Measurements from ENCODE around the gene ACSS2. TPM values are rescaled to one million over a fixed set of nuclear protein-coding genes. Genes with fewer than 3 reads are reported as not detected.

Gene ACSS2
- total RNA-seq, 2 experiments from 2014 or later = 14.2 to 14.3 TPM

DNA sequence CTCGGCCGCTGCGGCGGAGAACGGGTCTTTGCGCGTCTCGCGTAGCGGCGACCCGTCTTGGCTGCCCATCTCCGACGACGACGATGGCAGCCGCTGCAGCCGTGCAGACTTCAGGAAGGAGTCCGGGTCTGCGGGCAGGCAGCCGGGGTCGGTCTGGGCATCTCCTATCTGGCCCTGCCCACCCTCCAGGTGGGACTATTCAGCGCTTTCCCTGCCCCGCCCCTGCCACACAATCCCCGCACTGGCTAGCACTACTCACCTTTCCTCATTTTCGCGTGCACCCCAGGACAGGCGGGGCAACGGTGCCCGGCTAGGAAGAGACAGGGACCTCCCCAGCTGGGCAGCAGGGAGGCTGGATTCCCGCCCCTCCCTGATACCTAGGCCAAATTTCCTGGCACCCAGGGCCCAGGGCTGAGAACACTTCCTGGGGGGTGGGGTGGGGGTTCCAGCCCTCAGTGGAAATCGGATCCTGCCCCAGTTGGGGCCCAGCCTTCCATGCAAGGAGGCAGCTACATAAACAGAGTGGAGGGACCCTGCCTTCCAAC, 12.9 kb upstream of the ACSS2 start:
- ChIA-PET CTCF (interaction anchor here (3.7 kb wide), 1 partner anchor 10 kb away, joined by 19 read pairs; the partner anchor contains the start of gene GGT7), POLR2A (interaction anchor here (0.6 to 0.7 kb wide), 2 partner anchors 10 to 40 kb away, joined by 3 to 4 read pairs; no protein-coding TSS in a partner anchor)
- intact Hi-C loops (cut with micrococcal nuclease) = no loop called here
- no peak overlapping the region for H3K4me3 Mint-ChIP-seq
- H3K36me3 Mint-ChIP-seq (ENCODE audit: low read depth) = no peaks in the 10 kb centered on the region
- H3K27me3 Mint-ChIP-seq = no peaks in the 10 kb centered on the region
- no peaks in the 10 kb centered on the region for H3K9me3 Mint-ChIP-seq
- TF ChIP-seq, protein P1, sequence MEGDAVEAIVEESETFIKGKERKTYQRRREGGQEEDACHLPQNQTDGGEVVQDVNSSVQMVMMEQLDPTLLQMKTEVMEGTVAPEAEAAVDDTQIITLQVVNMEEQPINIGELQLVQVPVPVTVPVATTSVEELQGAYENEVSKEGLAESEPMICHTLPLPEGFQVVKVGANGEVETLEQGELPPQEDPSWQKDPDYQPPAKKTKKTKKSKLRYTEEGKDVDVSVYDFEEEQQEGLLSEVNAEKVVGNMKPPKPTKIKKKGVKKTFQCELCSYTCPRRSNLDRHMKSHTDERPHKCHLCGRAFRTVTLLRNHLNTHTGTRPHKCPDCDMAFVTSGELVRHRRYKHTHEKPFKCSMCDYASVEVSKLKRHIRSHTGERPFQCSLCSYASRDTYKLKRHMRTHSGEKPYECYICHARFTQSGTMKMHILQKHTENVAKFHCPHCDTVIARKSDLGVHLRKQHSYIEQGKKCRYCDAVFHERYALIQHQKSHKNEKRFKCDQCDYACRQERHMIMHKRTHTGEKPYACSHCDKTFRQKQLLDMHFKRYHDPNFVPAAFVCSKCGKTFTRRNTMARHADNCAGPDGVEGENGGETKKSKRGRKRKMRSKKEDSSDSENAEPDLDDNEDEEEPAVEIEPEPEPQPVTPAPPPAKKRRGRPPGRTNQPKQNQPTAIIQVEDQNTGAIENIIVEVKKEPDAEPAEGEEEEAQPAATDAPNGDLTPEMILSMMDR (IDR thresholded peaks at IDR 0.05) = no peak
- DNase-seq (no peak), ATAC-seq (no peak)
- H3K4me1 Mint-ChIP-seq (ENCODE audit: low read depth) = no peaks in the 10 kb centered on the region
- no peak overlapping the region for H3K27ac Mint-ChIP-seq

DNA sequence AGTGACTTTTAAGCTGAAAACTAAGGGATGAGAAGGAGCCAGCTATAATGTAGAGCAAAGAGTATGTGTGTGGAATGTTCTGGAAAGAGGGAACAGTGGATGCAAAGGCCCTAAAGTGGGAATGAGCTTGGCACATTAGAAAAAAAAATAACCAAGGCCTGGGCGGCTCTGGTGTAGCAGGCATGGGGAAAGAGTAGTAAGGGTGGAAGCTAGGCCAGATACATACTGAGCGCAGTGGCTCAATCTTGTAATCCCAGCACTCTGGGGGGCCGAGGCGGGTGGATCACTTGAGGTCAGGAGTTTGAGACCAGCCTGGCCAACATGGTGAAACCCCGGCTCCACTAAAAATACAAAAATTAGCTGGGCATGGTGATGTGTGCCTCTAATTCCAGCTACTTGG, 12.2 kb upstream of the ACSS2 start:
- no peaks in the 10 kb centered on the region for H3K36me3 Mint-ChIP-seq (ENCODE audit: low read depth)
- no peak overlapping the region for H3K4me3 Mint-ChIP-seq
- no peaks in the 10 kb centered on the region for H3K4me1 Mint-ChIP-seq (ENCODE audit: low read depth)
- DNase-seq (no peak), ATAC-seq (no peak)
- intact Hi-C loops (cut with micrococcal nuclease) = no loop called here
- ChIA-PET CTCF (interaction anchor here (3.7 kb wide), 1 partner anchor 10 kb away, joined by 19 read pairs; the partner anchor contains the start of gene GGT7), POLR2A (interaction anchor here (0.7 to 0.8 kb wide), 2 partner anchors 20 to 40 kb away, joined by 3 read pairs; no protein-coding TSS in a partner anchor)
- peak overlapping the region; percentile 6 for H3K27ac Mint-ChIP-seq
- TF ChIP-seq, protein P1 (IDR thresholded peaks at IDR 0.05) = no peak
- no peaks in the 10 kb centered on the region for H3K27me3 Mint-ChIP-seq
- H3K9me3 Mint-ChIP-seq = no peaks in the 10 kb centered on the region

DNA sequence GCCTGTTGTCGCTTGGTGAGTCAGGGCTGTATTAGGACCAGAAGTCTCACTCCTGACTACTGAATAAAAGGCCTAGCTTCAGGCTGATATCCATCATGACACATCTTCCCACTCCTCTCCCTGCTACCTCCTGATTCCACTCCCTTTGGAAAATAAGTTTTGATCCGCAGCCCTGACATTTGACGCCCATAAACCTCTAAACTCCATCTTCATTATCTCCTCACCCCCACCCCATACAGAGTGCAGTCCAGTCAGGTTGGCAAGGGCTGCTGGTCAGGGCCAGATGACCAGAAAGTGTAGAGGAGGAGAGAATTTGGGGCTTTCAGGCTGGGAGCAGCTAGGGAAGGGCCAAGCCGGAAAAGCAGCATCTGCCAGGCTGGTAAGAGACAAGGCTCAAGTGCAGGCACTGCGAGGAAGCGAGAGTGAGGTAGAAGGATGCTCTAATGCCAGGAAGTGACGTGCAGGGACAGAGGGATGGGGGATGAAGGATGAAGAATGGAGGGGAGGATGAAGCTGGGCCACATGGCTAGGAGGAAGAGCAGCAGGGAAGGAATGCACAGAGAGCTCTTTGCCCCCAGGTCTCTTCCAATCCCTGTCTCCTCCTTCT, 5.0 kb upstream of the ACSS2 start:
- no peaks in the 10 kb centered on the region for H3K36me3 Mint-ChIP-seq (ENCODE audit: low read depth)
- H3K9me3 Mint-ChIP-seq = no peaks in the 10 kb centered on the region
- ATAC-seq (no peak), DNase-seq (no peak)
- CTCF ChIA-PET = interaction anchor here (0.6 to 6.4 kb wide), 2 partner anchors 12 to 86 kb away, joined by 3 to 94 read pairs; partner anchors contain the start of genes GSS and MYH7B
- TF ChIP-seq, protein P1 (IDR thresholded peaks at IDR 0.05) = no peak
- H3K27ac Mint-ChIP-seq = no peak overlapping the region
- intact Hi-C loops (cut with micrococcal nuclease) = no loop called here
- peaks cover 47% of the 10 kb centered on the region for H3K4me1 Mint-ChIP-seq (ENCODE audit: low read depth)
- POLR2A ChIA-PET = interaction anchor here (1.1 to 1.7 kb wide), 2 partner anchors 70 to 355 kb away, joined by 3 to 4 read pairs; partner anchors contain the start of gene DYNLRB1
- peak overlapping the region; percentile 79 for H3K4me3 Mint-ChIP-seq
- H3K27me3 Mint-ChIP-seq = no peaks in the 10 kb centered on the region

DNA sequence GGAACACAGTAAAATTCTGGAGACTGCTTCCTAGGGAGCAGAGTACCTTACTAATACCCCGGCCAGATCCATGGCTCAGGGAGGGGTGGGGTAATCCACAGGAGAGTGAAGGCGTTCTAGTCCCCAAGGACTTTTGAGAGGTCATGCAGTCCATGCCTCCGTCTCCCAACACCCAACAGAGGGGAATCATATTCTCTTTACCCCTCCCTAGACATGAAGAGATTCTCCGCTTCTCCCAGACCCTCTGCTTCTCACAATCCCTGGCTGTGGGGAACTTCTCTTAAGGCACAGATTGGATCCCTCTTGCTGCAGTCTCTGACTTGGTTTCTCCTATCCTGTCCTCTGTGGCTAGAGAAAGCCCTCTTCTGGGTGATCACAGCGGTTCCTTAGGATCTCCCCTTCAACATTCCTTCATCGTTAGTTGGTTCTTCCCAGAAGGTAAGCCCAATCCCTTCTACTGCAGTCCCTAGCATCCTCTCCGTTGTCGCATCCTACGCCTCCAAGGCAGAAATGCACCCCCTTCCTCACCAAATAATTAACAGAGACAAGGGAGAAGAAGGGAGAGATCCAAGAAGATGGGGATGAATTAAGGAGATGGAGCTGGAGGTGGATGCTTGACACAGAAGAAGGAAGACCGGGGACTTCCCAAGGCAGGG, 4.3 kb upstream of the ACSS2 start:
- ChIA-PET POLR2A (interaction anchor here (1.1 to 1.7 kb wide), 2 partner anchors 69 to 355 kb away, joined by 3 to 4 read pairs; partner anchors contain the start of gene DYNLRB1), CTCF (interaction anchor here (0.6 to 6.4 kb wide), 8 partner anchors 9 to 214 kb away, joined by 3 to 94 read pairs (median 8); partner anchors contain the start of genes GSS and MYH7B)
- ATAC-seq = no peak
- Mint-ChIP-seq H3K4me1 (ENCODE audit: low read depth) (peaks cover 50% of the 10 kb centered on the region), H3K27me3 (no peaks in the 10 kb centered on the region), H3K9me3 (no peaks in the 10 kb centered on the region), H3K4me3 (peak overlapping the region; percentile 79), H3K27ac (peak overlapping the region; percentile 66), H3K36me3 (ENCODE audit: low read depth) (no peaks in the 10 kb centered on the region)
- TF ChIP-seq, protein P1 (IDR thresholded peaks at IDR 0.05) = no peak
- intact Hi-C loops (cut with micrococcal nuclease) = no loop called here
- DNase-seq = no peak
